ENCODE results near the gene MYD88. TPM values are rescaled to one million over a fixed set of nuclear protein-coding genes. Genes with fewer than 3 reads are reported as not detected.

The MYD88 gene
- total and polyA plus RNA-seq, 2 experiments from 2014 or later = 12.7 to 51.4 TPM

- Histone ChIP-seq H3K9me2 (replicated peaks; ENCODE audit: insufficient read depth) (no peaks in the 10 kb centered on the region), H3K79me2 (no peaks in the 10 kb centered on the region), H2AFZ (no peak overlapping the region), H3K27me3 (no peaks in the 10 kb centered on the region), H3K4me2 (no peak overlapping the region), H3K9me3 (ENCODE audit: low read depth) (no peaks in the 10 kb centered on the region), H3K27ac (no peak overlapping the region), H3K4me3 (no peak overlapping the region), H4K20me1 (ENCODE audit: insufficient read depth, poor library complexity, severe bottlenecking) (no peaks in the 10 kb centered on the region), H3K4me1 (ENCODE audit: insufficient read depth) (no peaks in the 10 kb centered on the region), H3K36me3 (replicated peaks; ENCODE audit: insufficient read depth, low read depth) (no peaks in the 10 kb centered on the region)
- WGBS (ENCODE audit: low lambda C conversion rate, missing lambda C conversion rate) = 91% methylated on average over 6 of the region's 6 CpGs
- TF ChIP-seq CTCF (IDR thresholded peaks at IDR 0.05; ENCODE audit: poor library complexity) (no peak), EZH2phosphoT487 (IDR thresholded peaks at IDR 0.05; ENCODE audit: low read depth, severe bottlenecking, unreplicated experiment) (no peak), EZH2 (IDR thresholded peaks at IDR 0.05; ENCODE audit: borderline replicate concordance) (no peak)
- no peak for DNase-seq (ENCODE audit: low spot score)
Measured at GRCh38 chr3:38110314-38111050, 28.0 kb upstream of the MYD88 start.

DNA sequence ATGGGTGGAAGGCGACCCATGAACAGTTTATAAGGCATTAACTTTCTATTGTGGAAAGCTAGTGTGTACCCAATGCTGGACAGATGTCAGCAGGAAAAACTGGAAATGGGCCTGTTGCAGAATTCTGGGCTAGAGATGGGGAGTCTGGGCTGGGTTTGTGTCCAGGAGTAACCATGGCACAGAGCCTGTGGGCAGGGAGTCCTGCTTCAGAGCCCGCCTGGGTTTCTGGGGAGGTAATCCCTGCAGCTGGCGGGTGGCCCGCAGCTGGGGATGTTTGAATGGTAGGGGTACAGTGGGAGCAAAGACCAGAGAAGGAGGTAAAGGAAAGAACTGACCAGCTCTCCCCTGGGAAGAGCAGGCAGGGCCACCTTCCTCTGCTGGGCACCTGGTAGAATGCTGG, 27.3 kb upstream of the MYD88 start:
- H3K36me3 ChIP-seq (replicated peaks; ENCODE audit: insufficient read depth, low read depth) = no peaks in the 10 kb centered on the region
- H3K4me2 ChIP-seq = no peak overlapping the region
- TF ChIP-seq EZH2 (IDR thresholded peaks at IDR 0.05; ENCODE audit: borderline replicate concordance) = no peak
- no peak for TF ChIP-seq EZH2phosphoT487 (IDR thresholded peaks at IDR 0.05; ENCODE audit: low read depth, severe bottlenecking, unreplicated experiment)
- TF ChIP-seq CTCF (IDR thresholded peaks at IDR 0.05; ENCODE audit: poor library complexity) = no peak
- no peak overlapping the region for H3K27ac ChIP-seq
- no peaks in the 10 kb centered on the region for H3K9me2 ChIP-seq (replicated peaks; ENCODE audit: insufficient read depth)
- no peaks in the 10 kb centered on the region for H4K20me1 ChIP-seq (ENCODE audit: insufficient read depth, poor library complexity, severe bottlenecking)
- no peaks in the 10 kb centered on the region for H3K27me3 ChIP-seq
- H3K4me1 ChIP-seq (ENCODE audit: insufficient read depth) = no peaks in the 10 kb centered on the region
- H3K9me3 ChIP-seq (ENCODE audit: low read depth) = no peaks in the 10 kb centered on the region
- H2AFZ ChIP-seq = no peak overlapping the region
- 97% methylated on average over 4 of the region's 4 CpGs for WGBS (ENCODE audit: low lambda C conversion rate, missing lambda C conversion rate)
- DNase-seq (ENCODE audit: low spot score) = no peak
- no peak overlapping the region for H3K4me3 ChIP-seq
- no peaks in the 10 kb centered on the region for H3K79me2 ChIP-seq

GRCh38 chr3:38111696-38112377, 26.6 kb upstream of the MYD88 start:
- TF ChIP-seq EZH2phosphoT487 (IDR thresholded peaks at IDR 0.05; ENCODE audit: low read depth, severe bottlenecking, unreplicated experiment) = no peak
- TF ChIP-seq CTCF (IDR thresholded peaks at IDR 0.05; ENCODE audit: poor library complexity) = no peak
- no peak for TF ChIP-seq EZH2 (IDR thresholded peaks at IDR 0.05; ENCODE audit: borderline replicate concordance)
- Histone ChIP-seq H3K27me3 (no peaks in the 10 kb centered on the region), H3K36me3 (replicated peaks; ENCODE audit: insufficient read depth, low read depth) (no peaks in the 10 kb centered on the region), H3K27ac (no peak overlapping the region), H3K9me3 (ENCODE audit: low read depth) (no peaks in the 10 kb centered on the region), H3K4me3 (no peak overlapping the region), H2AFZ (no peak overlapping the region), H3K79me2 (no peaks in the 10 kb centered on the region), H3K9me2 (replicated peaks; ENCODE audit: insufficient read depth) (no peaks in the 10 kb centered on the region), H4K20me1 (ENCODE audit: insufficient read depth, poor library complexity, severe bottlenecking) (no peaks in the 10 kb centered on the region), H3K4me1 (ENCODE audit: insufficient read depth) (no peaks in the 10 kb centered on the region), H3K4me2 (no peak overlapping the region)
- no peak for DNase-seq (ENCODE audit: low spot score)
- WGBS (ENCODE audit: low lambda C conversion rate, missing lambda C conversion rate) = 92% methylated on average over 16 of the region's 16 CpGs
